Measurements from ENCODE around the gene KRR1. TPM values are rescaled to one million over a fixed set of nuclear protein-coding genes. Genes with fewer than 3 reads are reported as not detected.

KRR1 gene
- total RNA-seq, 1 donor from 2014 or later: 56.9 TPM

Other genes with a start within 250 kb of the KRR1 start
- 3.1 and 3.3 TPM in 2 replicates for gene CAPS2, start 181.3 kb downstream of the KRR1 start, total RNA-seq
- gene GLIPR1L1, start 176.9 kb downstream of the KRR1 start, total RNA-seq: not detected in 2 replicates
- 0.14 and 0.25 TPM in 2 replicates for gene GLIPR1L2, start 120.5 kb downstream of the KRR1 start, total RNA-seq
- 220 and 232 TPM in 2 replicates for gene GLIPR1, start 30.9 kb downstream of the KRR1 start, total RNA-seq